ENCODE results near the gene EXT2.

DNA sequence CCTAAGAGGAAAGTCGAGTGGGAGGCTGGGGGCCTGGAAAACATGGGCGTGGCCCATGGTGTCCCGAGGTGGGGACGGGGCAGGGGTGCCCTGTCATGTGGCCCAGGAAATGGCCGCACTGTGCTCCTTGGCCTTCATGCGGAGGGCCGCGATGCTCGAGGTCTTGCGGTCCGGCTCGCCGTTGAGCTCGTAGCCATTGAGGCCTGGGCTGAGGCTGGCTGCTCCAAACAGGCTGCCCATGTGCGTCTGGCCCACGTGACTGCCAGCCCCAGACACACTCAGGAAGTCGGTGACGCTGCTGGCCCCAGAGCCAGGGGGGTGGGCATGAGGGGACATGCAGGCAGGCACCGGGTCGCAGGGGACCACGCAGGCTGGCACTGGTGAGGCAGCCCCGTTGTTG, 169.3 kb downstream of the EXT2 start:
- TF ChIP-seq, protein P1, sequence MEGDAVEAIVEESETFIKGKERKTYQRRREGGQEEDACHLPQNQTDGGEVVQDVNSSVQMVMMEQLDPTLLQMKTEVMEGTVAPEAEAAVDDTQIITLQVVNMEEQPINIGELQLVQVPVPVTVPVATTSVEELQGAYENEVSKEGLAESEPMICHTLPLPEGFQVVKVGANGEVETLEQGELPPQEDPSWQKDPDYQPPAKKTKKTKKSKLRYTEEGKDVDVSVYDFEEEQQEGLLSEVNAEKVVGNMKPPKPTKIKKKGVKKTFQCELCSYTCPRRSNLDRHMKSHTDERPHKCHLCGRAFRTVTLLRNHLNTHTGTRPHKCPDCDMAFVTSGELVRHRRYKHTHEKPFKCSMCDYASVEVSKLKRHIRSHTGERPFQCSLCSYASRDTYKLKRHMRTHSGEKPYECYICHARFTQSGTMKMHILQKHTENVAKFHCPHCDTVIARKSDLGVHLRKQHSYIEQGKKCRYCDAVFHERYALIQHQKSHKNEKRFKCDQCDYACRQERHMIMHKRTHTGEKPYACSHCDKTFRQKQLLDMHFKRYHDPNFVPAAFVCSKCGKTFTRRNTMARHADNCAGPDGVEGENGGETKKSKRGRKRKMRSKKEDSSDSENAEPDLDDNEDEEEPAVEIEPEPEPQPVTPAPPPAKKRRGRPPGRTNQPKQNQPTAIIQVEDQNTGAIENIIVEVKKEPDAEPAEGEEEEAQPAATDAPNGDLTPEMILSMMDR (conservative IDR thresholded peaks at IDR 0.05 in 1 of 2, IDR thresholded peaks at IDR 0.05 in 1 of 2; ENCODE audit: low read depth in 1 of 2, low read length in 2 of 2) = no peak
- no peak for TF ChIP-seq EZH2 (IDR thresholded peaks at IDR 0.05; ENCODE audit: low read length, missing control alignments)
